Ishikawa (cell line): ENCODE results near the gene FAM78A.

Experiments
- CEBPB ChIP-seq: IDR thresholded peaks from 2 replicates; pipeline ENCODE4 v1.6.1; 2012
- CREB1 ChIP-seq: IDR thresholded peaks from 2 replicates; pipeline ENCODE4 v1.6.1; 2012; ENCODE audit warnings: low read depth
- EGR1 ChIP-seq: IDR thresholded peaks from 2 replicates; pipeline ENCODE4 v1.6.1; 2012
- EP300 ChIP-seq: IDR thresholded peaks from 2 replicates; pipeline ENCODE4 v1.6.1; 2012; ENCODE audit warnings: borderline replicate concordance
- FOXM1 ChIP-seq: IDR thresholded peaks from 2 replicates; pipeline ENCODE4 v1.6.1; 2012; ENCODE audit warnings: low read depth, borderline replicate concordance
- MAX ChIP-seq: IDR thresholded peaks from 2 replicates; pipeline ENCODE4 v1.6.1; 2012
- NFIC ChIP-seq: IDR thresholded peaks from 2 replicates; pipeline ENCODE4 v1.6.1; 2012
- RAD21 ChIP-seq: IDR thresholded peaks from 2 replicates; pipeline ENCODE4 v1.6.1; 2012; ENCODE audit warnings: low read depth
- REST ChIP-seq: IDR thresholded peaks from 2 replicates; pipeline ENCODE4 v1.6.1; 2012; ENCODE audit warnings: low read depth, mild to moderate bottlenecking
- TAF1 ChIP-seq: IDR thresholded peaks from 2 replicates; pipeline ENCODE4 v1.6.1; 2012; ENCODE audit warnings: low read depth, mild to moderate bottlenecking
- TCF12 ChIP-seq: IDR thresholded peaks from 2 replicates; pipeline ENCODE4 v1.6.1; 2012; ENCODE audit warnings: low read depth
- TEAD4 ChIP-seq: IDR thresholded peaks from 2 replicates; pipeline ENCODE4 v1.6.1; 2012
- USF1 ChIP-seq: IDR thresholded peaks from 2 replicates; pipeline ENCODE4 v1.6.1; 2012
- YY1 ChIP-seq: IDR thresholded peaks from 2 replicates; pipeline ENCODE4 v1.6.1; 2012; ENCODE audit warnings: low read depth
- ZBTB7A ChIP-seq: IDR thresholded peaks from 2 replicates; pipeline ENCODE4 v1.6.1; 2012; ENCODE audit warnings: low read depth

FAM78A gene

GRCh38 chr9:131298816-131299215, 22.5 kb upstream of the FAM78A start:
- TF ChIP-seq REST (no peak), NFIC (no peak), TCF12 (no peak), TEAD4 (no peak), ZBTB7A (no peak), MAX (no peak), USF1 (no peak), FOXM1 (no peak), EP300 (no peak), TAF1 (no peak), EGR1 (no peak)

- TF ChIP-seq ZBTB7A, result no peak
- no peak for TF ChIP-seq FOXM1
- no peak for TF ChIP-seq NFIC
- TF ChIP-seq RAD21, result no peak
- no peak for TF ChIP-seq TCF12
- no peak for TF ChIP-seq YY1
- TF ChIP-seq TAF1, result no peak
- TF ChIP-seq USF1, result no peak
- TF ChIP-seq EP300, result no peak
Measured at GRCh38 chr9:131298341-131298740, 22.0 kb upstream of the FAM78A start.

GRCh38 chr9:131297903-131298302, 21.6 kb upstream of the FAM78A start:
- TF ChIP-seq CEBPB (no peak), TCF12 (no peak), USF1 (no peak), TAF1 (no peak), YY1 (no peak), TEAD4 (no peak), NFIC (no peak), CREB1 (no peak), EP300 (no peak), RAD21 (no peak), FOXM1 (no peak), REST (no peak), MAX (no peak), ZBTB7A (no peak)

- TF ChIP-seq TAF1 (no peak), RAD21 (no peak), TCF12 (no peak), YY1 (no peak), USF1 (no peak), REST (no peak), ZBTB7A (no peak), MAX (no peak), NFIC (no peak), CREB1 (no peak), EP300 (no peak), CEBPB (no peak), FOXM1 (no peak)
Measured at GRCh38 chr9:131296906-131297500, 20.7 kb upstream of the FAM78A start.
